Measurements from ENCODE around the gene TMEM150C.

Gene TMEM150C

DNA sequence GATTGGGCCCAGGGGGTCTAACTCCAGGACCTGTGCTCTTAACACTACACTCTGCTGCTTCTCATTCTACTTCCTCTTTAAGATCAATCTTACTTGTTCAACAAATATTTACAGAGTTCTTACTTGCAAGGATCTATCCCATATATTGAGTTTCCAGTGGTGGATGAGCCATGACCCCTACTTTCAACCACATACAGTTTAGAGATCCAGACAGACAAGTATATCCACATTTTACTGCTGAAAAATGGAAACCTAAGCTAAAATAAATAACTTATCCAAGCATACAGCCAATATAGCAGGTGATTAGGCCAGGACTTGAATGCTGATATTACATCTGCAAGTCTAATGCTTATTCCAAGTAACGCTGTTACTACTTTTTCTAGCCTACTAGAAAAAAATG, 18.7 kb downstream of the TMEM150C start:
- H4K20me1 ChIP-seq (ENCODE audit: control insufficient read depth, insufficient read depth, low read depth, low read length), result no peaks in the 10 kb centered on the region
- no peaks in the 10 kb centered on the region for H3K79me2 ChIP-seq (ENCODE audit: control insufficient read depth, low read length)
- H3K9me3 ChIP-seq (ENCODE audit: control insufficient read depth, insufficient read depth, low read length), result no peaks in the 10 kb centered on the region
- no peak overlapping the region for H3K27ac ChIP-seq (ENCODE audit: low read depth, low read length)
- no peaks in the 10 kb centered on the region for H3K27me3 ChIP-seq (ENCODE audit: control insufficient read depth, low read length)
- TF ChIP-seq EZH2phosphoT487 (IDR thresholded peaks at IDR 0.05; ENCODE audit: borderline replicate concordance, low read length), result no peak
- TF ChIP-seq, protein P1, sequence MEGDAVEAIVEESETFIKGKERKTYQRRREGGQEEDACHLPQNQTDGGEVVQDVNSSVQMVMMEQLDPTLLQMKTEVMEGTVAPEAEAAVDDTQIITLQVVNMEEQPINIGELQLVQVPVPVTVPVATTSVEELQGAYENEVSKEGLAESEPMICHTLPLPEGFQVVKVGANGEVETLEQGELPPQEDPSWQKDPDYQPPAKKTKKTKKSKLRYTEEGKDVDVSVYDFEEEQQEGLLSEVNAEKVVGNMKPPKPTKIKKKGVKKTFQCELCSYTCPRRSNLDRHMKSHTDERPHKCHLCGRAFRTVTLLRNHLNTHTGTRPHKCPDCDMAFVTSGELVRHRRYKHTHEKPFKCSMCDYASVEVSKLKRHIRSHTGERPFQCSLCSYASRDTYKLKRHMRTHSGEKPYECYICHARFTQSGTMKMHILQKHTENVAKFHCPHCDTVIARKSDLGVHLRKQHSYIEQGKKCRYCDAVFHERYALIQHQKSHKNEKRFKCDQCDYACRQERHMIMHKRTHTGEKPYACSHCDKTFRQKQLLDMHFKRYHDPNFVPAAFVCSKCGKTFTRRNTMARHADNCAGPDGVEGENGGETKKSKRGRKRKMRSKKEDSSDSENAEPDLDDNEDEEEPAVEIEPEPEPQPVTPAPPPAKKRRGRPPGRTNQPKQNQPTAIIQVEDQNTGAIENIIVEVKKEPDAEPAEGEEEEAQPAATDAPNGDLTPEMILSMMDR (IDR thresholded peaks at IDR 0.05; ENCODE audit: low read depth, low read length, poor library complexity, severe bottlenecking), result no peak
- H3K36me3 ChIP-seq (ENCODE audit: control insufficient read depth, low read length), result no peaks in the 10 kb centered on the region
- H3K4me1 ChIP-seq (ENCODE audit: control insufficient read depth, low read length), result no peaks in the 10 kb centered on the region
- H3F3A ChIP-seq (ENCODE audit: control insufficient read depth, insufficient read depth), result no peaks in the 10 kb centered on the region
- no peaks in the 10 kb centered on the region for H3K9me2 ChIP-seq (replicated peaks; ENCODE audit: control insufficient read depth, low read length)
- no peak overlapping the region for H3K4me2 ChIP-seq (ENCODE audit: low read length)
- H3K4me3 ChIP-seq (ENCODE audit: low read length), result no peak overlapping the region

DNA sequence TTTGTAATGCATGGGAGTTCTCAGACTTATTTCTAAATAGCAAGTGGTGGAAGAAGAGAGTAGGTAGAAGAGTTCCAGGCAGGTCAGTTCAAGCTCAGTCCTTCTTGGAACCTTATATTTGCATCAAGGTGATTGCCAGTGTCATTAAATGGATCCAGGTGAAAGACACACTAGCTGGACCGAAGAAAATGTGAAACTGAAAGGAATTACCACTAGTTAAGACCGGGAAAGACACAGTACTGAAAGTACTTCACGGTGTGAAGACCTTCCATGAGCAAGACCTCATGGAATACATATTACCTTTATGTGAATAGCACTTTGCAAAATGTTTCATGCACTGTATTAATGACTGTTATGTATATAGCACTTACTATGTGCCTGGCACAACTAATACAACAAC, 19.1 kb downstream of the TMEM150C start:
- TF ChIP-seq, protein P1 (IDR thresholded peaks at IDR 0.05; ENCODE audit: low read depth, low read length, poor library complexity, severe bottlenecking), result no peak
- TF ChIP-seq EZH2phosphoT487 (IDR thresholded peaks at IDR 0.05; ENCODE audit: borderline replicate concordance, low read length), result no peak
- Histone ChIP-seq H3K4me2 (ENCODE audit: low read length) (no peak overlapping the region), H3K9me2 (replicated peaks; ENCODE audit: control insufficient read depth, low read length) (no peaks in the 10 kb centered on the region), H4K20me1 (ENCODE audit: control insufficient read depth, insufficient read depth, low read depth, low read length) (no peaks in the 10 kb centered on the region), H3K9me3 (ENCODE audit: control insufficient read depth, insufficient read depth, low read length) (no peaks in the 10 kb centered on the region), H3K4me3 (ENCODE audit: low read length) (no peak overlapping the region), H3F3A (ENCODE audit: control insufficient read depth, insufficient read depth) (no peaks in the 10 kb centered on the region), H3K36me3 (ENCODE audit: control insufficient read depth, low read length) (no peaks in the 10 kb centered on the region), H3K79me2 (ENCODE audit: control insufficient read depth, low read length) (no peaks in the 10 kb centered on the region), H3K4me1 (ENCODE audit: control insufficient read depth, low read length) (no peaks in the 10 kb centered on the region), H3K27me3 (ENCODE audit: control insufficient read depth, low read length) (no peaks in the 10 kb centered on the region), H3K27ac (ENCODE audit: low read depth, low read length) (no peak overlapping the region)

DNA sequence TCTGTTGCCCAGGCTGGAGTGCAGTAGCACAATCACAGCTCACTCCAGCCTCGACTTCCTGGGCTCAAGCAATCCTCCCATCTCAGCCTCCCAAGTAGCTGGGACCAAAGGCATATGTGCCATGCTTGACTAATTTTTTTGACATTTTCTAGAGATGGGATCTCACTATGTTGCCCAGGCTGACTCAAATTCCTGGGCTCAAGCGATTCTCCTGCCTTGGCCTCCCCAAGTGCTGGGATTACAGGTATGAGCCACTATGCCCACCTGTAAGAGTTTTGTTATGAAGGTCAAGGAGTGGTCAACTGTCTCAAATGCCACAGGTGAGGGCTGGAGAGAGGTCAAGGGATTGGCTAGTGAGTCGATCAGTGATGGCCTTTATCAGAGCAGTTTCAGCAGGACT, 32.5 kb downstream of the TMEM150C start:
- no peaks in the 10 kb centered on the region for H3K4me1 ChIP-seq (ENCODE audit: control insufficient read depth, low read length)
- H3K4me3 ChIP-seq (ENCODE audit: low read length), result no peak overlapping the region
- H3F3A ChIP-seq (ENCODE audit: control insufficient read depth, insufficient read depth), result no peaks in the 10 kb centered on the region

More for the DNA sequence above, 32.5 kb downstream of the TMEM150C start:
- no peaks in the 10 kb centered on the region for H3K9me3 ChIP-seq (ENCODE audit: control insufficient read depth, insufficient read depth, low read length)
- no peak overlapping the region for H3K27ac ChIP-seq (ENCODE audit: low read depth, low read length)
- no peaks in the 10 kb centered on the region for H3K9me2 ChIP-seq (replicated peaks; ENCODE audit: control insufficient read depth, low read length)
- H3K79me2 ChIP-seq (ENCODE audit: control insufficient read depth, low read length), result no peaks in the 10 kb centered on the region
- no peak for TF ChIP-seq EZH2phosphoT487 (IDR thresholded peaks at IDR 0.05; ENCODE audit: borderline replicate concordance, low read length)
- TF ChIP-seq, protein P1 (IDR thresholded peaks at IDR 0.05; ENCODE audit: low read depth, low read length, poor library complexity, severe bottlenecking), result no peak
- H3K36me3 ChIP-seq (ENCODE audit: control insufficient read depth, low read length), result no peaks in the 10 kb centered on the region
- 0 out of 2 replicates have a peak, but pooled peaks cover 3% of the 10 kb centered on the region for H3K27me3 ChIP-seq (ENCODE audit: control insufficient read depth, low read length)
- H3K4me2 ChIP-seq (ENCODE audit: low read length), result no peak overlapping the region
- H4K20me1 ChIP-seq (ENCODE audit: control insufficient read depth, insufficient read depth, low read depth, low read length), result no peaks in the 10 kb centered on the region
